Left ventricle myocardium inferior (tissue), 1 donor: ENCODE results near the gene SPSB4. TPM values are rescaled to one million over a fixed set of nuclear protein-coding genes. Genes with fewer than 3 reads are reported as not detected.
A peak's percentile ranks its signal among the peaks of the same experiment; 100 is the strongest.

Experiments used
- DNase-seq: peaks from one replicate; pipeline ENCODE4 v3.0.0-alpha.2; 2020
- H3K27ac ChIP-seq: fragments of 200-600 bp; replicated peaks from 2 replicates; pipeline ENCODE4 v1.8.0; 2021
- H3K27me3 ChIP-seq: fragments of 200-600 bp; 2 replicates; pipeline ENCODE4 v1.8.0; 2021; ENCODE audit warnings: low read depth
- H3K36me3 ChIP-seq: fragments of 200-600 bp; 2 replicates; pipeline ENCODE4 v1.8.0; 2021
- H3K4me1 ChIP-seq: fragments of 200-600 bp; 2 replicates; pipeline ENCODE4 v1.8.0; 2021
- H3K4me3 ChIP-seq: fragments of 200-600 bp; 2 replicates; pipeline ENCODE4 v1.8.0; 2021; ENCODE audit warnings: mild to moderate bottlenecking, moderate library complexity
- H3K9me3 ChIP-seq: fragments of 200-600 bp; replicated peaks from 2 replicates; pipeline ENCODE4 v1.8.0; 2021
- intact Hi-C: fragments of 100-400 bp; cut with micrococcal nuclease; formaldehyde crosslinking; loops from one replicate; pipeline ENCODE4 v1.11.0; 2022
- total RNA-seq: library from RNA; stranded (reverse); fragmentation: NEBNext Ultra II Directional; extraction: Animal tissue kit (Norgen Biotek cat#: 25700); gene quantifications from one replicate; pipeline ENCODE4 v1.2.1, GENCODE V29; 2021
- TF ChIP-seq, protein P1 (sequence below): fragments of 200-600 bp; IDR thresholded peaks from 2 replicates; pipeline ENCODE4 v1.8.0; 2021; ENCODE audit warnings: antibody characterized with exemption, mild to moderate bottlenecking, borderline replicate concordance
- donor health status: DM: no; HTN: yes; CAD: no; lungs with severe emphysema.

Gene SPSB4
- total RNA-seq, 1 donor from 2014 or later: 11.2 TPM

DNA sequence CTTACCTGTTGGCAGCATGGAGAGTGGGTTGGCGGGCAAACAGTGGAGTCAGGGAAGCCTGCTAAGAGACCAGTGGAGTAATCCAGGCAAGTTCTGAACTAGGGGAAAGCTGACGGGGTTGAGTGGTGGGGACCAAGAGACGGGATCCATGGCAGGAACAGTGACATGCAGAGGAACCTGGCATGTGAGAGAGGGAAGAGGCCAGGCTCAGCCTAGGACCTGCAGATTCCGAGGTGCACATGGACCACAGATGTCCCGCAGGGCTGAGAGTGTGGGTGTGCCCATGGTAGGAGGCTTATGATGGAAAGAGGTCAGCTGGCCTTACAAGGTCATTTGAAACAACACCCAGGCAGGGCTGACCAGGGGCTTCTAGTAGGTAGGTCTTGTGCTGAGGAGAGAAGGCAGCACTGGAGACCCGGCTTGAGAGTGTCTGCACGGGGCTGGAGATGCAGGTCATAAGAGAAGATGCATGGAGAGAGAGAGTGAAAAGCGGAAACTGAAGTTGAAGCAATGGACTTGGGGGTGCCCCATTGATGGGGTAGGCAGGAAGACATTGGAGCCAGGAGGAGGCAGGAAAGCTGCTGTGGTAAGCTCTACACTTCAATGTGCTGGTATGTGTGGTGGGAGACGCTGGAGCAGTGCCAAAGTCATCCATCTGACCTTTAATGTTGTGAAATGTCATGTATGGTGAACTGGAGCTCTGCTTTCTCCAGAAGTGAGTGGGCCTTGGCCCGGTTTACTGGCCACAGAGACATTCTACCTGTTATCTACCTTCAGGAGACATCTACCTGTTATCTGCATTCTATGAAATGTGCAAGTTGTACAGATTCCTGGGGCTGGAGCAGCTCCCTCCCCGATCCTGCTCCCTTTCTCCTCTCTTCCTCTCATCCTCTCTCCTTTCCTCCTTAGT, 4.6 kb downstream of the SPSB4 start:
- Histone ChIP-seq H3K9me3 (peaks cover 8% of the 10 kb centered on the region), H3K36me3 (no peaks in the 10 kb centered on the region), H3K27ac (peak overlapping the region; percentile 42), H3K4me3 (no peak overlapping the region), H3K27me3 (peaks cover 35% of the 10 kb centered on the region), H3K4me1 (peaks cover 51% of the 10 kb centered on the region)
- TF ChIP-seq, protein P1, sequence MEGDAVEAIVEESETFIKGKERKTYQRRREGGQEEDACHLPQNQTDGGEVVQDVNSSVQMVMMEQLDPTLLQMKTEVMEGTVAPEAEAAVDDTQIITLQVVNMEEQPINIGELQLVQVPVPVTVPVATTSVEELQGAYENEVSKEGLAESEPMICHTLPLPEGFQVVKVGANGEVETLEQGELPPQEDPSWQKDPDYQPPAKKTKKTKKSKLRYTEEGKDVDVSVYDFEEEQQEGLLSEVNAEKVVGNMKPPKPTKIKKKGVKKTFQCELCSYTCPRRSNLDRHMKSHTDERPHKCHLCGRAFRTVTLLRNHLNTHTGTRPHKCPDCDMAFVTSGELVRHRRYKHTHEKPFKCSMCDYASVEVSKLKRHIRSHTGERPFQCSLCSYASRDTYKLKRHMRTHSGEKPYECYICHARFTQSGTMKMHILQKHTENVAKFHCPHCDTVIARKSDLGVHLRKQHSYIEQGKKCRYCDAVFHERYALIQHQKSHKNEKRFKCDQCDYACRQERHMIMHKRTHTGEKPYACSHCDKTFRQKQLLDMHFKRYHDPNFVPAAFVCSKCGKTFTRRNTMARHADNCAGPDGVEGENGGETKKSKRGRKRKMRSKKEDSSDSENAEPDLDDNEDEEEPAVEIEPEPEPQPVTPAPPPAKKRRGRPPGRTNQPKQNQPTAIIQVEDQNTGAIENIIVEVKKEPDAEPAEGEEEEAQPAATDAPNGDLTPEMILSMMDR: no peak
- no peak for DNase-seq
- intact Hi-C loops: no loop called here

DNA sequence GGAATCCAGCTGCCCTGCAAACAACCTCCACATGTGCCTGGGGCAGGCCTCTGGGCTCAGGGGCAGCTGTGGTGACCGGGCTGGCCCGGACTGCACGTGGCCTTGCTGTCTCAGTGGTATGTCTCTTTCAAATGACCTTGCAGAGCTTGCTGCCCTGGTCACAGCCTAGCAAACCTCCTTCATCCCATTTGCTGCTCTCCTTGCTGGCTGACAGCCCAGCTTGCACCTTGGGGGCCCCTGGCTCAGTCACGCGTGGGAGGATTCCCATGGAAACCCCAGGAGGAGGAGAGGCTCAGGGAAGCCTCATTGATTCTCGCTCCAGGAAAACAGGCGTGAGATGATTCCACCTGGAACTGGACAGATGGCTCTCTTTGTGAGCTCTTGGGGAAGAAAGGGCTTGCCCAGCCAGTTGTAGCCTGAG, 5.6 kb downstream of the SPSB4 start:
- intact Hi-C loops: no loop called here
- Histone ChIP-seq H3K9me3 (peaks cover 8% of the 10 kb centered on the region), H3K27me3 (peaks cover 25% of the 10 kb centered on the region), H3K27ac (peak overlapping the region; percentile 42), H3K36me3 (no peaks in the 10 kb centered on the region), H3K4me1 (peaks cover 41% of the 10 kb centered on the region), H3K4me3 (no peak overlapping the region)
- no peak for DNase-seq
- TF ChIP-seq, protein P1: no peak

DNA sequence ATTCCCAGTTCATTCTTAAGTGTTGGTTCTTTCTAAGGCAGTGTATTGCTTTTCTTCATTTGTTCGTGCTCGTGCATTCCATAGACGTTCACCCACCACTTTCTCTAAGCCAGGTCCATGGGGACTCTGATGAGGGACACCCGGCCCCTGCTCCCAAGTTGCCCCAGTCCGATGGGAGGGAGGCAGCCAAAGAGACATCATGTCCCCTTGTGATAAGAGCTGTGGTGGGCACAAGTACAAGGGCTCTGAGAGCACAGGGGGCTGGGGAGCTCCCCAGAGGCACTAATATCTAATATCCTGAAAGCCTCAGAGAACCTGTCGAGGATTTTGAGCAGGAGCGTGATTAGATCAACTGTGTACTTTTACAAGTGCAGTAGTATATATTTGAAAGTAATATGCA, 6.3 kb downstream of the SPSB4 start:
- peaks cover 8% of the 10 kb centered on the region for H3K9me3 ChIP-seq
- no peaks in the 10 kb centered on the region for H3K36me3 ChIP-seq
- peaks cover 19% of the 10 kb centered on the region for H3K27me3 ChIP-seq
- intact Hi-C loops: no loop called here
- no peak overlapping the region for H3K4me3 ChIP-seq
- TF ChIP-seq, protein P1: no peak
- H3K27ac ChIP-seq: peak overlapping the region; percentile 42
- peaks cover 35% of the 10 kb centered on the region for H3K4me1 ChIP-seq
- no peak for DNase-seq

- H3K27ac ChIP-seq: no peak overlapping the region
- TF ChIP-seq, protein P1: no peak
- DNase-seq: no peak
- intact Hi-C loops: no loop called here
- peaks cover 8% of the 10 kb centered on the region for H3K9me3 ChIP-seq
- peaks cover 27% of the 10 kb centered on the region for H3K4me1 ChIP-seq
- H3K27me3 ChIP-seq: peaks cover 12% of the 10 kb centered on the region
- H3K4me3 ChIP-seq: no peak overlapping the region
- no peaks in the 10 kb centered on the region for H3K36me3 ChIP-seq
These were observed 7.0 kb downstream of the SPSB4 start for GRCh38 chr3:141057946-141058800.

DNA sequence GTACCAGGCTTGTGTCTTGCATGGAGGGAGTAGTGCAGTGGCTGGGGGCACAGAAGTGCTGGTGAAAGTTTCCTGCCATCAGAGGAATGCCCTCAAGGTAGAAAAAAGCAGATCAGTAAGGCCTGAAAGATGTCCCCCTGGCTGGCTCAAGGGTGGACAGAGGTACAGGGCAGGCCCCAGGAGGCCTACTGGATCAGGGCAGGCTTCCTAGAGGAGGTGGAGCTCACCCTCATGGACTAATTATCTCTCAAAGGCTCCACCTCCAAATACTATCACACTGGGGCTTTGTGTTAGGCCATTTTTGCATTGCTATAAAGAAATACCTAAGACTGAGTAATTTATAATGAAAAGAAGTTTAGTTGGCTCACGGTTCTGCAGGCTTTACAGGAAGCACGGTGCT, 7.8 kb downstream of the SPSB4 start:
- DNase-seq: no peak
- Histone ChIP-seq H3K4me3 (no peak overlapping the region), H3K27ac (no peak overlapping the region), H3K36me3 (no peaks in the 10 kb centered on the region), H3K27me3 (peaks cover 4% of the 10 kb centered on the region), H3K9me3 (peaks cover 8% of the 10 kb centered on the region), H3K4me1 (peaks cover 29% of the 10 kb centered on the region)
- intact Hi-C loops: no loop called here
- TF ChIP-seq, protein P1: no peak
